ENCODE measurements around the gene HCRT. TPM values are rescaled to one million over a fixed set of nuclear protein-coding genes. Genes with fewer than 3 reads are reported as not detected.
A peak's percentile ranks its signal among the peaks of the same experiment; 100 is the strongest.
"Not testable (repeated sequence)": the region's sequence is repeated elsewhere in the genome, so short reads cannot be mapped to it uniquely, and the experiment has no call there.

Gene HCRT
- total RNA-seq, 1 donor: not detected

- no peaks in the 10 kb centered on the region for H3K27me3 ChIP-seq (ENCODE audit: insufficient read depth, low read length)
- H3K4me3 ChIP-seq (ENCODE audit: low read length): no peak overlapping the region
- H3K4me1 ChIP-seq (ENCODE audit: insufficient read depth, low read length): peaks cover 58% of the 10 kb centered on the region
- no peaks in the 10 kb centered on the region for H3K9me3 ChIP-seq (ENCODE audit: low read depth, low read length)
Observed at GRCh38 chr17:42189651-42189965, 4.4 kb upstream of the HCRT start.

- peaks cover 59% of the 10 kb centered on the region for H3K4me1 ChIP-seq (ENCODE audit: insufficient read depth, low read length)
- H3K27me3 ChIP-seq (ENCODE audit: insufficient read depth, low read length): no peaks in the 10 kb centered on the region
- no peak overlapping the region for H3K4me3 ChIP-seq (ENCODE audit: low read length)
- H3K9me3 ChIP-seq (ENCODE audit: low read depth, low read length): no peaks in the 10 kb centered on the region
Observed at GRCh38 chr17:42188749-42189650, 3.7 kb upstream of the HCRT start.

- H3K9me3 ChIP-seq (ENCODE audit: low read depth, low read length): no peaks in the 10 kb centered on the region
- peaks cover 58% of the 10 kb centered on the region for H3K4me1 ChIP-seq (ENCODE audit: insufficient read depth, low read length)
- H3K27me3 ChIP-seq (ENCODE audit: insufficient read depth, low read length): no peaks in the 10 kb centered on the region
- H3K4me3 ChIP-seq (ENCODE audit: low read length): no peak overlapping the region
Observed at GRCh38 chr17:42187833-42188232, 2.6 kb upstream of the HCRT start.

GRCh38 chr17:42186191-42186590, 939 bp upstream of the HCRT start:
- H3K4me3 ChIP-seq (ENCODE audit: low read length): not testable (repeated sequence)

GRCh38 chr17:42185621-42185930, 324 bp upstream of the HCRT start:
- H3K27me3 ChIP-seq (ENCODE audit: insufficient read depth, low read length): peaks cover 13% of the 10 kb centered on the region
- no peak overlapping the region for H3K4me3 ChIP-seq (ENCODE audit: low read length)
- no peaks in the 10 kb centered on the region for H3K9me3 ChIP-seq (ENCODE audit: low read depth, low read length)
- H3K4me1 ChIP-seq (ENCODE audit: insufficient read depth, low read length): peaks cover 68% of the 10 kb centered on the region

More at GRCh38 chr17:42186191-42186590, 939 bp upstream of the HCRT start:
- H3K9me3 ChIP-seq (ENCODE audit: low read depth, low read length); H3K27me3 ChIP-seq (ENCODE audit: insufficient read depth, low read length): not testable (repeated sequence)
- H3K4me1 ChIP-seq (ENCODE audit: insufficient read depth, low read length): peaks cover 62% of the 10 kb centered on the region

- Histone ChIP-seq H3K27me3 (ENCODE audit: insufficient read depth, low read length) (peaks cover 26% of the 10 kb centered on the region), H3K9me3 (ENCODE audit: low read depth, low read length) (no peaks in the 10 kb centered on the region), H3K4me1 (ENCODE audit: insufficient read depth, low read length) (peaks cover 69% of the 10 kb centered on the region), H3K4me3 (ENCODE audit: low read length) (peak overlapping the region; percentile 70)
Observed at GRCh38 chr17:42183741-42184711, 1.2 kb downstream of the HCRT start.

GRCh38 chr17:42182927-42183734, 2.1 kb downstream of the HCRT start:
- Histone ChIP-seq H3K27me3 (ENCODE audit: insufficient read depth, low read length) (peaks cover 27% of the 10 kb centered on the region), H3K9me3 (ENCODE audit: low read depth, low read length) (no peaks in the 10 kb centered on the region), H3K4me1 (ENCODE audit: insufficient read depth, low read length) (peaks cover 66% of the 10 kb centered on the region), H3K4me3 (ENCODE audit: low read length) (peak overlapping the region; percentile 70)

- peaks cover 61% of the 10 kb centered on the region for H3K4me1 ChIP-seq (ENCODE audit: insufficient read depth, low read length)
Observed at GRCh38 chr17:42181851-42182207, 3.4 kb downstream of the HCRT start.

GRCh38 chr17:42180922-42181850, 4.1 kb downstream of the HCRT start, which contains the start of gene KCNH4:
Gene KCNH4 (minus strand): TSS chr17:42181142. CDS start chr17:42180945, 197 bp downstream.
- H3K9me3 ChIP-seq (ENCODE audit: low read depth, low read length): no peaks in the 10 kb centered on the region
- H3K27me3 ChIP-seq (ENCODE audit: insufficient read depth, low read length): peaks cover 27% of the 10 kb centered on the region
- H3K4me3 ChIP-seq (ENCODE audit: low read length): peak within 1 kb of the TSS; percentile 22
- H3K4me1 ChIP-seq (ENCODE audit: insufficient read depth, low read length): peaks cover 58% of the 10 kb centered on the region

More at GRCh38 chr17:42181851-42182207, 3.4 kb downstream of the HCRT start:
- Histone ChIP-seq H3K27me3 (ENCODE audit: insufficient read depth, low read length) (peaks cover 27% of the 10 kb centered on the region), H3K9me3 (ENCODE audit: low read depth, low read length) (no peaks in the 10 kb centered on the region), H3K4me3 (ENCODE audit: low read length) (no peak overlapping the region)

- H3K9me3 ChIP-seq (ENCODE audit: low read depth, low read length): no peaks in the 10 kb centered on the region
- no peak overlapping the region for H3K4me3 ChIP-seq (ENCODE audit: low read length)
- H3K27me3 ChIP-seq (ENCODE audit: insufficient read depth, low read length): peaks cover 27% of the 10 kb centered on the region
- H3K4me1 ChIP-seq (ENCODE audit: insufficient read depth, low read length): peaks cover 52% of the 10 kb centered on the region
Observed at GRCh38 chr17:42180411-42180921, 4.8 kb downstream of the HCRT start.

- Histone ChIP-seq H3K4me1 (ENCODE audit: insufficient read depth, low read length) (peaks cover 47% of the 10 kb centered on the region), H3K27me3 (ENCODE audit: insufficient read depth, low read length) (peaks cover 27% of the 10 kb centered on the region), H3K9me3 (ENCODE audit: low read depth, low read length) (no peaks in the 10 kb centered on the region), H3K4me3 (ENCODE audit: low read length) (no peak overlapping the region)
Observed at GRCh38 chr17:42179911-42180410, 5.3 kb downstream of the HCRT start.

GRCh38 chr17:42179335-42179734, 5.9 kb downstream of the HCRT start:
- Histone ChIP-seq H3K4me1 (ENCODE audit: insufficient read depth, low read length) (peaks cover 40% of the 10 kb centered on the region), H3K9me3 (ENCODE audit: low read depth, low read length) (no peaks in the 10 kb centered on the region), H3K27me3 (ENCODE audit: insufficient read depth, low read length) (peaks cover 27% of the 10 kb centered on the region), H3K4me3 (ENCODE audit: low read length) (no peak overlapping the region)

- Histone ChIP-seq H3K4me3 (ENCODE audit: low read length) (no peak overlapping the region), H3K9me3 (ENCODE audit: low read depth, low read length) (no peaks in the 10 kb centered on the region), H3K27me3 (ENCODE audit: insufficient read depth, low read length) (peaks cover 27% of the 10 kb centered on the region), H3K4me1 (ENCODE audit: insufficient read depth, low read length) (peaks cover 38% of the 10 kb centered on the region)
Observed at GRCh38 chr17:42178817-42179216, 6.4 kb downstream of the HCRT start.
